Colonic mucosa (tissue), 4 donors: ENCODE results near the gene RHOC. TPM values are rescaled to one million over a fixed set of nuclear protein-coding genes. Genes with fewer than 3 reads are reported as not detected.
A peak's percentile ranks its signal among the peaks of the same experiment; 100 is the strongest.
"Not testable (repeated sequence)": the region's sequence is repeated elsewhere in the genome, so short reads cannot be mapped to it uniquely, and the experiment has no call there.

Experiments
- DNase-seq: peaks from one replicate; pipeline ENCODE4 v3.0.0-alpha.2; 2020
- H3K27ac ChIP-seq: fragments of 200-600 bp; one replicate; pipeline ENCODE4 v1.8.0; 2021
- H3K27me3 ChIP-seq: fragments of 200-600 bp; one replicate; pipeline ENCODE4 v1.8.0; 2021
- H3K36me3 ChIP-seq: fragments of 200-600 bp; one replicate; pipeline ENCODE4 v1.8.0; 2021
- H3K4me1 ChIP-seq: fragments of 200-600 bp; one replicate; pipeline ENCODE4 v1.8.0; 2021; ENCODE audit warnings: mild to moderate bottlenecking
- H3K4me3 ChIP-seq: fragments of 200-600 bp; one replicate; pipeline ENCODE4 v1.8.0; 2021
- H3K9ac ChIP-seq, 2 donors: one replicate each; pipeline ENCODE4 v1.7.0; 2013; ENCODE audit warnings: control low read depth in 2 of 2, low read depth in 2 of 2, low read length in 2 of 2
- H3K9me3 ChIP-seq: fragments of 200-600 bp; one replicate; pipeline ENCODE4 v1.8.0; 2021
- intact Hi-C: fragments of 100-400 bp; cut with DNase I; formaldehyde crosslinking; loops from one replicate; pipeline ENCODE4 v1.14.1; 2022
- total RNA-seq, 2 donors: library from RNA; stranded (reverse); fragmentation: NEBNext Ultra II Directional in 1 of 2; extraction: Animal tissue kit (Norgen Biotek cat#: 25700) in 1 of 2; gene quantifications; one replicate each; pipeline ENCODE4 v1.2.1, GENCODE V29; 2021
- TF ChIP-seq, protein P1 (sequence below): fragments of 200-600 bp; IDR thresholded peaks from one replicate; pipeline ENCODE4 v1.8.0; 2022; ENCODE audit warnings: antibody characterized with exemption, mild to moderate bottlenecking
- donor health status: healthy.
- donor health status: DM: no; HTN: no; CAD: no.
- donor health status: DM: no; HTN: no; CAD: no.

RHOC gene
- total RNA-seq, 2 donors from 2014 or later = 327 to 451 TPM

DNA sequence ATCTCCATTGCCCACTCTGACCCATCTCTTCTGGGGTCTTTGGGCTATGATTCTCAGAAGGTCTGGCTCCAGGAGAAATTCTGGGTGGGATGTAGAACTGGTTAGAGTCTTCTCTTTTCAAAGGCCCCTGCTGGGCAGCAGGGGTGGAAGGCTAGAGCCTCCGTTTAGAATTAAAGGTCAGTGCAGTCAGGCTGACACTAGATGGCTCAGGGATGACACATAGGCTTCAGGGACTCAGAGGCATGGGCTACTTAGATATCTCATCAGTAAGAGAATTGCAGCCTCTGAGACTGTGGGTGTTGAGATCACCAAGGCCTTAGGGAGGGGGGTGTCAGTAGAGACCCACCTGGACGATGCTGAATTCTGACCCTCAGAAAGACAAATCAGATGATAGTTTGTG is 20.8 kb upstream of the RHOC start:
- intact Hi-C loops = no loop called here
- no peaks in the 10 kb centered on the region for H3K9me3 ChIP-seq
- no peak overlapping the region for H3K27ac ChIP-seq
- H3K36me3 ChIP-seq = no peaks in the 10 kb centered on the region
- no peaks in the 10 kb centered on the region for H3K4me1 ChIP-seq
- H3K27me3 ChIP-seq = no peaks in the 10 kb centered on the region
- no peak for DNase-seq
- no peak overlapping the region for H3K9ac ChIP-seq
- no peak overlapping the region for H3K4me3 ChIP-seq
- TF ChIP-seq, protein P1, sequence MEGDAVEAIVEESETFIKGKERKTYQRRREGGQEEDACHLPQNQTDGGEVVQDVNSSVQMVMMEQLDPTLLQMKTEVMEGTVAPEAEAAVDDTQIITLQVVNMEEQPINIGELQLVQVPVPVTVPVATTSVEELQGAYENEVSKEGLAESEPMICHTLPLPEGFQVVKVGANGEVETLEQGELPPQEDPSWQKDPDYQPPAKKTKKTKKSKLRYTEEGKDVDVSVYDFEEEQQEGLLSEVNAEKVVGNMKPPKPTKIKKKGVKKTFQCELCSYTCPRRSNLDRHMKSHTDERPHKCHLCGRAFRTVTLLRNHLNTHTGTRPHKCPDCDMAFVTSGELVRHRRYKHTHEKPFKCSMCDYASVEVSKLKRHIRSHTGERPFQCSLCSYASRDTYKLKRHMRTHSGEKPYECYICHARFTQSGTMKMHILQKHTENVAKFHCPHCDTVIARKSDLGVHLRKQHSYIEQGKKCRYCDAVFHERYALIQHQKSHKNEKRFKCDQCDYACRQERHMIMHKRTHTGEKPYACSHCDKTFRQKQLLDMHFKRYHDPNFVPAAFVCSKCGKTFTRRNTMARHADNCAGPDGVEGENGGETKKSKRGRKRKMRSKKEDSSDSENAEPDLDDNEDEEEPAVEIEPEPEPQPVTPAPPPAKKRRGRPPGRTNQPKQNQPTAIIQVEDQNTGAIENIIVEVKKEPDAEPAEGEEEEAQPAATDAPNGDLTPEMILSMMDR = no peak

DNA sequence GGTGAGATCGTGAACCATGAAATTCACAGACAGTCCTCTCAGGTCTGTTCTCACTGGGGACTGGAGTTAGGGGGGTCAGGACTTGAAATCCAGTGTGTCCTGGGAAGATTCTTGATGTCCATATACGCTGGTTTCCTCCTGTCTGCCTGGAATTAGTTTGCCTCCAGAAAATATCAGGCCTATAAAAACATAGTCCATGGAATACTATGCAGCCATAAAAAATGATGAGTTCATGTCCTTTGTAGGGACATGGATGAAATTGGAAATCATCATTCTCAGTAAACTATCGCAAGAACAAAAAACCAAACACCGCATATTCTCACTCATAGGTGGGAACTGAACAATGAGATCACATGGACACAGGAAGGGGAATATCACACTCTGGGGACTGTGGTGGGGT is 17.3 kb upstream of the RHOC start:
- DNase-seq, H3K9me3 ChIP-seq, intact Hi-C loops, H3K4me3 ChIP-seq, H3K27me3 ChIP-seq, H3K36me3 ChIP-seq, H3K4me1 ChIP-seq, H3K9ac ChIP-seq, H3K27ac ChIP-seq: not testable (repeated sequence)

DNA sequence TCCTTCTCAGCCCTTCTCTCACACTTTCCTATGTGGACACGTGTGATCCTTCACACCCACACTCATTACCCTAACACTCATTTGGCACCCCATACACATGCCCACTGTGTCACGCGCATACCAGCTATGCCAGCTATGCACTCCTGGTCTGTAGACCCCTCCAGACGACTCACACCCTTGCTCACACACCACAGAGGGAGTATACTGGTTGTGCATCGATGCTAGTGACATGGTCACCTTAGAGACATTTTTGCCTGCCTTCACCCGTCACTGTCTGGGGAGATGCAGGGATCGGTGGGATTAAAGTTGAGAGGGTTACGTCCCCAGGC is 16.5 kb upstream of the RHOC start:
- no peaks in the 10 kb centered on the region for H3K9me3 ChIP-seq
- intact Hi-C loops = no loop called here
- H3K36me3 ChIP-seq = no peaks in the 10 kb centered on the region
- H3K4me3 ChIP-seq = no peak overlapping the region
- TF ChIP-seq, protein P1 = no peak
- no peak for DNase-seq
- no peaks in the 10 kb centered on the region for H3K4me1 ChIP-seq
- H3K9ac ChIP-seq = peak overlapping the region in 1 of 2 donors; percentile 8
- no peak overlapping the region for H3K27ac ChIP-seq
- no peaks in the 10 kb centered on the region for H3K27me3 ChIP-seq

DNA sequence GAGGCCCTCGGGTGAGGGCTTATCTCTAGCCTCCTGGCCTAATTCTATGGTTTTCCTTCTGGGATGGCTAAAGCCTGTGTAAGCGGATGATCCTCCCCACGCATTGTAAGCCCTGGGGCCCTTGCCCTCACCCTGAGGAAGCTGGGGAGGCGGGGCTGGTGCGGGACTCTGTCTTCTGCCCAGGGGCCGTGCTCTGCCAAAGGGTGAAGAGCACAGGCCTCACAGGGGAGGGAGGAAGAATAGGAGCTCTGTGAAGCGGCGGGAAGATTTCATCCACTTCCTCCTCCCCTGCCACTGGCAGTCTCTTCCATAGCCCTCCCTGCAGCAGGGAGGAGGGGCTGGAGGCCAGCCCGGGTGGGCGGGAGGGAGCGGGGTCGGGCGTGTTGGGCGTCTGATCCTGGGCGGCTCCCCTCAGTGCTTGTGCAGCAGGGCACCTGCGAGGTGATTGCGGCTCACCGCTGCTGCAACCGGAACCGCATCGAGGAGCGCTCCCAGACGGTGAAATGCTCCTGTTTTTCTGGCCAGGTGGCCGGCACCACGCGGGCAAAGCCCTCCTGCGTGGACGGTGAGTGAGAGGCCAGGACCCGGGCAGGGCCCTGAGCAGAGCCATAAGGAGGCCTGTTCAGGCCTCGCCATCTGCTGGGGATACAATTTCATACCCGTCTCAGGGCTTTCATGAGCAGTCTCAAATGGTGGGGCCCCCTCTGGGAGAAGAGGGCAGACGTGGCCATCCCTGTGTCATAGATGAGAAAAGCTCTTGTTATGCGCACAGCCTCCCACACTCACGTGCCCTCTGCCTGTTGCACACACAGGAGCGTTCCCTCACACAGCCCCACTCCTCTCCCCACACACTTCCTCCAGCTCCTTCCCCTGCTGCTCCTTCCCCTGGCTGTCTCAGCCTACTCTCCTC is 15.9 kb upstream of the RHOC start:
- TF ChIP-seq, protein P1 = no peak
- no peak for DNase-seq
- H3K4me1 ChIP-seq = no peaks in the 10 kb centered on the region
- intact Hi-C loops = no loop called here
- H3K36me3 ChIP-seq = no peaks in the 10 kb centered on the region
- no peak overlapping the region for H3K27ac ChIP-seq
- H3K4me3 ChIP-seq = peak overlapping the region; percentile 15
- H3K9me3 ChIP-seq = no peaks in the 10 kb centered on the region
- H3K9ac ChIP-seq = peak overlapping the region in 1 of 2 donors; percentile 8
- no peaks in the 10 kb centered on the region for H3K27me3 ChIP-seq

DNA sequence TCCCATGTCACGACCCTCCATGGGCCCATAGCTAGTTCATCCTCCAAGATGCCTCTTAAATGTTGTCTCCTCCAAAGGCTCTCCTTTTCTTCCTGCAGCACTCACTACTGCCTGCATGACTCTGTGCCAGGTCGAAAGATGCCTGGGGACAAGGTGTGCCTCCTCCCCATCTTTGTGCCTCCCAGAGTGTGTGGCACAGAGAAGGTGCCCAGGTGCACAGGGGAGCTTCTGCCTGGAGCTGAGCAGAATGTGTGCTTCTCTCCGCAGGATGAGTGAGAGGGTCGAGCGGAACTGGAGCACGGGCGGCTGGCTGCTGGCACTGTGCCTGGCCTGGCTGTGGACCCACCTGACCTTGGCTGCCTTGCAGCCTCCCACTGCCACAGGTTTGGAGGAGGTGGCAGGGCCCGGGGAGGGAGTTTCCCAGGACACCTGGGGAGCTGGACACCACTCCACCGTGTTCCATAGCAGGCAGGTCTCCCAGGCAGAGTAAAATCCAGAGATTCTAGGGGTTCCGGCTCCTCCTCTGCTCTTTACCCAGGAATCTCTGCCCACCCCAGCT is 15.1 kb upstream of the RHOC start:
- intact Hi-C loops = no loop called here
- DNase-seq = no peak
- H3K9ac ChIP-seq = no peak overlapping the region

DNA sequence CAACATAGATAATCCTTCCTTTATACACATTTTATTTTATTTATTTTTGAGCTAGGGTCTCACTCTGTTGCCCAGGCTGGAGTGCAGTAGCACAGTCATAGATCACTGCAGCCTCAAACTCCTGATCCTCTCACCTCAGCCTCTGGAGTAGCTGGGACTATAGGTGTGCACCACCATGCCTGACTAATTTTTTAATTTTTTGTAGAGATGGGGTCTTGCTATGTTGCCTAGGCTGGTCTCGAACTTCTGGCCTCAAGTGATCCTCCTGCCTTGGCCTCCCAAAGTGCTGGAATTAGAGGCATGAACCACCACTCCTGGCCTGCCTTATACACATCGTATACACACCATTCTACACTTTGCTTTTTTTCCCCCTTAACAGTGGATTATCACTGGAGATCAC is 14.4 kb upstream of the RHOC start:
- H3K4me3 ChIP-seq, H3K9ac ChIP-seq, H3K4me1 ChIP-seq, H3K27me3 ChIP-seq, H3K36me3 ChIP-seq, DNase-seq, H3K27ac ChIP-seq, H3K9me3 ChIP-seq, intact Hi-C loops: not testable (repeated sequence)

More for the DNA sequence above, 15.1 kb upstream of the RHOC start:
- no peak overlapping the region for H3K4me3 ChIP-seq
- TF ChIP-seq, protein P1 = no peak
- no peaks in the 10 kb centered on the region for H3K4me1 ChIP-seq
- H3K9me3 ChIP-seq = no peaks in the 10 kb centered on the region
- H3K27me3 ChIP-seq = no peaks in the 10 kb centered on the region
- no peaks in the 10 kb centered on the region for H3K36me3 ChIP-seq
- no peak overlapping the region for H3K27ac ChIP-seq
